DND-41 (cell line): Measurements from ENCODE around the gene CREG2.

ENCODE experiments used
- EZH2 ChIP-seq: IDR thresholded peaks from 3 replicates; pipeline ENCODE4 v1.6.1; 2012; ENCODE audit warnings: borderline replicate concordance, low read depth, mild to moderate bottlenecking, moderate library complexity, low read length, inconsistent platforms; ENCODE audit not compliant: severe bottlenecking
- TF ChIP-seq, protein P1 (sequence below): IDR thresholded peaks from 2 replicates; pipeline ENCODE4 v1.5.1; 2012; ENCODE audit warnings: borderline replicate concordance, low read length, moderate library complexity, mild to moderate bottlenecking; ENCODE audit not compliant: poor library complexity, severe bottlenecking; ENCODE audit errors: extremely low read depth

DNA sequence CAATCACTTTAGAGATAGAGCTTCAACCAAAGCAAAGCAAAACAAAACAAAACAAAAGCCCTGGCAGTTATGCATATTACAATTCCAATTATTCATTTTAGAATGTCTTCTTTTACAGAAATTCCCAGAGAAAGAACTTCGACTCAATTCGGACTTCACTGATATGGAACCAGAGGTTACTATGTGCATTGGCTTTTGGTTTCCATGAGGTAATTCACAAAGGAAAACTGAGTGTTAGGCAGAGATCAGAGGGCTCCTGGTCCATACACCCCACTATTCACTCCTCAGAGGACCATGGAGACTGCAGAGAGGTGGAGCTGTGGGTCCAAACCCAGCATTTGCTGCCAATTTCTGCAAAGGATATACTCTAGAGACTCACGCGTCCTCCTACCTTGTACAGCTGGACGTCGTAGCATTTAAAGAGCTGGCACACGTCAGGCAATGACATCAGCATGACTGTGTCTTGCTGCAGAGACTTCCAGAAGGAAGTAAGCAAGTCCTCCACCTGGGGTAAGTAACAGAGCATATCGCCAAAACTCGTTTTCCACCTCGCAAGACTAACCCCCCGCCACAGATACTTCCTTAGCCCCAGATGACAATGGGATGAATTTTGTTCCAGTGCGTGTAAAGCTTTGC is 31.3 kb upstream of the CREG2 start:
- TF ChIP-seq, protein P1, sequence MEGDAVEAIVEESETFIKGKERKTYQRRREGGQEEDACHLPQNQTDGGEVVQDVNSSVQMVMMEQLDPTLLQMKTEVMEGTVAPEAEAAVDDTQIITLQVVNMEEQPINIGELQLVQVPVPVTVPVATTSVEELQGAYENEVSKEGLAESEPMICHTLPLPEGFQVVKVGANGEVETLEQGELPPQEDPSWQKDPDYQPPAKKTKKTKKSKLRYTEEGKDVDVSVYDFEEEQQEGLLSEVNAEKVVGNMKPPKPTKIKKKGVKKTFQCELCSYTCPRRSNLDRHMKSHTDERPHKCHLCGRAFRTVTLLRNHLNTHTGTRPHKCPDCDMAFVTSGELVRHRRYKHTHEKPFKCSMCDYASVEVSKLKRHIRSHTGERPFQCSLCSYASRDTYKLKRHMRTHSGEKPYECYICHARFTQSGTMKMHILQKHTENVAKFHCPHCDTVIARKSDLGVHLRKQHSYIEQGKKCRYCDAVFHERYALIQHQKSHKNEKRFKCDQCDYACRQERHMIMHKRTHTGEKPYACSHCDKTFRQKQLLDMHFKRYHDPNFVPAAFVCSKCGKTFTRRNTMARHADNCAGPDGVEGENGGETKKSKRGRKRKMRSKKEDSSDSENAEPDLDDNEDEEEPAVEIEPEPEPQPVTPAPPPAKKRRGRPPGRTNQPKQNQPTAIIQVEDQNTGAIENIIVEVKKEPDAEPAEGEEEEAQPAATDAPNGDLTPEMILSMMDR = no peak
- no peak for TF ChIP-seq EZH2
